ENCODE measurements around the gene SLC28A2. TPM values are rescaled to one million over a fixed set of nuclear protein-coding genes. Genes with fewer than 3 reads are reported as not detected.

SLC28A2 gene, protein sequence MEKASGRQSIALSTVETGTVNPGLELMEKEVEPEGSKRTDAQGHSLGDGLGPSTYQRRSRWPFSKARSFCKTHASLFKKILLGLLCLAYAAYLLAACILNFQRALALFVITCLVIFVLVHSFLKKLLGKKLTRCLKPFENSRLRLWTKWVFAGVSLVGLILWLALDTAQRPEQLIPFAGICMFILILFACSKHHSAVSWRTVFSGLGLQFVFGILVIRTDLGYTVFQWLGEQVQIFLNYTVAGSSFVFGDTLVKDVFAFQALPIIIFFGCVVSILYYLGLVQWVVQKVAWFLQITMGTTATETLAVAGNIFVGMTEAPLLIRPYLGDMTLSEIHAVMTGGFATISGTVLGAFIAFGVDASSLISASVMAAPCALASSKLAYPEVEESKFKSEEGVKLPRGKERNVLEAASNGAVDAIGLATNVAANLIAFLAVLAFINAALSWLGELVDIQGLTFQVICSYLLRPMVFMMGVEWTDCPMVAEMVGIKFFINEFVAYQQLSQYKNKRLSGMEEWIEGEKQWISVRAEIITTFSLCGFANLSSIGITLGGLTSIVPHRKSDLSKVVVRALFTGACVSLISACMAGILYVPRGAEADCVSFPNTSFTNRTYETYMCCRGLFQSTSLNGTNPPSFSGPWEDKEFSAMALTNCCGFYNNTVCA
- not detected in 2 replicates for total RNA-seq

DNA sequence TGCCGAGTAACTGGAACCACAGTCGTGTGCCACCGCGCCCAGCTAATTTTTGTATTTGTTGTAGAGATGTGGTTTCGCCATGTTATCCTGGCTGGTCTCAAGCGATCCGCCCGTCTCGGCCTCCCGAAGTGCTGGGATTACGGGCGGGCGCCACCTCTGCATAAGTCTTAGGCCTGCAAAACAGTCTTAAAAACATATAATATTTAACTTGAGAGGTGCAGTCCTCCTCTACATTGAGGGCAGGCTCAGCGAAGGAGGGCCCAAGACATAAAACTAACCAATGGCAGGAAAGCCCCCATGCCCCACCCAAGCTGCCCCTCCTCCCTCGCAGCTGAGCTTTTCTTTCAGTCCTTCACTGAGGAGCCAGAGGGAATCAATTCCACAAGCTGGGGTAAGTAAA lies at the start of gene SLC28A2:
Gene SLC28A2 (plus strand): TSS at position 347 of the 400 bp plus-strand sequence. CDS start 982 bp downstream, outside the sequence.
- intact Hi-C loops (cut with micrococcal nuclease): no loop called here
- Mint-ChIP-seq H3K36me3 (ENCODE audit: low read depth) (no peaks in the 10 kb centered on the region), H3K27ac (no peak within 1 kb of the TSS), H3K4me3 (no peak within 1 kb of the TSS), H3K4me1 (no peaks in the 10 kb centered on the region), H3K27me3 (peaks cover 4% of the 10 kb centered on the region), H3K9me3 (peaks cover 6% of the 10 kb centered on the region)
- ATAC-seq (ENCODE audit: low read depth) (no peak), DNase-seq (no peak)
- ChIA-PET CTCF (no interaction called here), POLR2A (no interaction called here)
- TF ChIP-seq, protein P1, sequence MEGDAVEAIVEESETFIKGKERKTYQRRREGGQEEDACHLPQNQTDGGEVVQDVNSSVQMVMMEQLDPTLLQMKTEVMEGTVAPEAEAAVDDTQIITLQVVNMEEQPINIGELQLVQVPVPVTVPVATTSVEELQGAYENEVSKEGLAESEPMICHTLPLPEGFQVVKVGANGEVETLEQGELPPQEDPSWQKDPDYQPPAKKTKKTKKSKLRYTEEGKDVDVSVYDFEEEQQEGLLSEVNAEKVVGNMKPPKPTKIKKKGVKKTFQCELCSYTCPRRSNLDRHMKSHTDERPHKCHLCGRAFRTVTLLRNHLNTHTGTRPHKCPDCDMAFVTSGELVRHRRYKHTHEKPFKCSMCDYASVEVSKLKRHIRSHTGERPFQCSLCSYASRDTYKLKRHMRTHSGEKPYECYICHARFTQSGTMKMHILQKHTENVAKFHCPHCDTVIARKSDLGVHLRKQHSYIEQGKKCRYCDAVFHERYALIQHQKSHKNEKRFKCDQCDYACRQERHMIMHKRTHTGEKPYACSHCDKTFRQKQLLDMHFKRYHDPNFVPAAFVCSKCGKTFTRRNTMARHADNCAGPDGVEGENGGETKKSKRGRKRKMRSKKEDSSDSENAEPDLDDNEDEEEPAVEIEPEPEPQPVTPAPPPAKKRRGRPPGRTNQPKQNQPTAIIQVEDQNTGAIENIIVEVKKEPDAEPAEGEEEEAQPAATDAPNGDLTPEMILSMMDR (IDR thresholded peaks at IDR 0.05): no peak

DNA sequence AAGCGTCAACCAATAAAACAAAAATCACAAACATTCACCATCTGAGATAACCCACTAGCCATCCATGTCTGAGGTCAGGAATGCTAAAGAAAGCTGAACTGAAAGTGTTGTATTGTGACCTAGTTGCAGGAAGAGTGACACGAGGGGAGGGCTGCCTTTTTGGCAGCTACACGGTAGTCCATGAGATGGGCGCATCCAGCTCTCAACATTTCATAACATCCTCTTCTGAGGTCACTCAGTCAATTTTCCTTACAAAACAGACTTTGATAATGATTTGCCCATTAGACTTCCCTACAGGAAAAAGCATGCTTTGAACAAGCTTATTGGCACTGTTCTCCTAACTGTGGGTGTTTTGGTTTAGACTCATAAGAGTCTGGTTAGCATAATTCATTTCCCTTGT lies 48.9 kb upstream of the SLC28A2 start:
- TF ChIP-seq, protein P1 (IDR thresholded peaks at IDR 0.05): no peak
- Mint-ChIP-seq H3K9me3 (no peaks in the 10 kb centered on the region), H3K4me3 (no peak overlapping the region), H3K4me1 (peaks cover 7% of the 10 kb centered on the region), H3K27me3 (peaks cover 16% of the 10 kb centered on the region), H3K27ac (no peak overlapping the region), H3K36me3 (ENCODE audit: low read depth) (peaks cover 13% of the 10 kb centered on the region)
- POLR2A ChIA-PET: no interaction called here
- CTCF ChIA-PET: interaction anchor here (1.1 to 3.0 kb wide), 3 partner anchors 35 to 197 kb away, joined by 3 to 15 read pairs (median 6); no protein-coding TSS in a partner anchor
- intact Hi-C loops (cut with micrococcal nuclease): loop anchor here (5.0 kb wide), 2 partner anchors 319 to 476 kb away; partner anchors contain the start of gene SLC30A4
- ATAC-seq (ENCODE audit: low read depth) (no peak), DNase-seq (no peak)

DNA sequence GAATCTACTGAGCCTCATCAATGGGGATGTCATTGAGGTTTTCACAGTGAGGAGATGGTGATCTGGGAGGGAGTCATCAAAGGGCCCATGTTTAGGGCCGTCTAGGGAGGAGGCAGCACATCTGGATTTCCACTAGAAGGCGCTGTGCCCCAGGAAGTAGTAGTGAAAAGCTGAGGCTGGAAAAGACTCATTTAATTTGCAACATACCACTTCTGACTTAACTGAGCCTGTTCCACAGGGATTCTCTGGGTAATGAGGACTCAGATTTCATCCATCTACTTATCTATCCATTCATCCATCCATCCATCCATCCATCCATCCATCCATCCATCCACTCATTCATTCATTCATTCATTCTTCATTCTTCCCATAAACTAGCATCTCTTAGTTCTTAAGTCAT lies 46.8 kb upstream of the SLC28A2 start:
- no peak overlapping the region for H3K27ac Mint-ChIP-seq
- intact Hi-C loops (cut with micrococcal nuclease): no loop called here
- no peak overlapping the region for H3K4me3 Mint-ChIP-seq

DNA sequence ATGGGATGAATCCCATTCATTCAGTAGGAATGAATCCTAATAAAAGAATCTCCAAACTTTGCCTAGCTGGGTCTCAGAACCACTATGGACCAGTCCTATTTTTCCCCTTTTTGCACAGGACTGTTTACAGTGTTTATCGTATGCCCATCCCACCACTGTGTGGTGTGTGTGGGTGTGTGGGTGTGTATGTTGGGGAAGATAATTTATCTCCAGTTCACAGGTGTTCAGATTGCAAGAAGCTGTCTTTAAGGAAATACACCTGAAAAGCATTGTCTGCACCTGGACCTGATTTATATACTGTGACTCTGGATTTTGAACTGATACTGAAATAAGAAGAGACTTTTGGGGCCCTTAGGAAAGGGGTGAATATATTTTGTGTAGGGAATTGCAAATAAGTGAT lies 39.5 kb upstream of the SLC28A2 start:
- ChIA-PET POLR2A (no interaction called here), CTCF (interaction anchor here (0.6 to 1.2 kb wide), 2 partner anchors 12 to 245 kb away, joined by 3 read pairs; no protein-coding TSS in a partner anchor)
- no peak for ATAC-seq (ENCODE audit: low read depth)
- Mint-ChIP-seq H3K9me3 (no peaks in the 10 kb centered on the region), H3K4me1 (no peaks in the 10 kb centered on the region), H3K27ac (no peak overlapping the region), H3K36me3 (ENCODE audit: low read depth) (no peaks in the 10 kb centered on the region), H3K27me3 (peaks cover 18% of the 10 kb centered on the region), H3K4me3 (no peak overlapping the region)
- no peak for DNase-seq
- intact Hi-C loops (cut with micrococcal nuclease): no loop called here
- TF ChIP-seq, protein P1 (IDR thresholded peaks at IDR 0.05): no peak

More for the DNA sequence above, 46.8 kb upstream of the SLC28A2 start:
- Mint-ChIP-seq H3K36me3 (ENCODE audit: low read depth) (no peaks in the 10 kb centered on the region), H3K4me1 (peaks cover 1% of the 10 kb centered on the region), H3K27me3 (peaks cover 23% of the 10 kb centered on the region), H3K9me3 (no peaks in the 10 kb centered on the region)
- ChIA-PET POLR2A (interaction anchor here (1.3 kb wide), 1 partner anchor 197 kb away, joined by 5 read pairs; a partner anchor contains a TSS), CTCF (interaction anchor here (0.7 to 3.0 kb wide), 8 partner anchors 25 to 253 kb away, joined by 3 to 15 read pairs (median 4); no protein-coding TSS in a partner anchor)
- no peak for ATAC-seq (ENCODE audit: low read depth)
- TF ChIP-seq, protein P1 (IDR thresholded peaks at IDR 0.05): no peak
- no peak for DNase-seq

DNA sequence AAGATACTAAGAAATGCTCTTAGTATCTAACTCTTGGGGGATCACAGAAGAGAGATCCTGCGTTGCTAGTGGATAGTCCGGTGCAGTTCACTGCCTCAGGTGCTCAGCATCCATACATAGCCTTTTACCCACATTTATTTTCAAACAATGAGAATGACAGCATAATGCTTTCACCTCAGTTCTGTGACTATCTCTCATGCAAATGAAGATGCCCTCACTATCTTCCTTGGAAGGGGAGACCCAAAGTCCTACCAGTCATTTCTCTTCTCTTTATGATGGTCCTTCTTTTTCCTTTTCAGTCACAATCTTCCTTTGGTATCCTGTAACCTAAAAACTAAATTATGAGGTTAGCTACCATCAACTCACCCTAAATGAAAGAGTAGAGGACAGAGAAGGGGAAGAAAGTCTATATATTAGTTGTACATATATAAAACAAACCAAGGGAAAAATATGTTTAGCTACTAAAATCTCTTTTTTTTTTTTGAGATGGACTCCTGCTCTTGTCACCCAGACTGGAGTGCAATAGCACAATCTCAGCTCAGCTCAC lies 30.9 kb upstream of the SLC28A2 start:
- intact Hi-C loops (cut with micrococcal nuclease): no loop called here
- ChIA-PET CTCF (no interaction called here), POLR2A (no interaction called here)
- Mint-ChIP-seq H3K27ac (no peak overlapping the region), H3K36me3 (ENCODE audit: low read depth) (no peaks in the 10 kb centered on the region), H3K27me3 (peaks cover 48% of the 10 kb centered on the region), H3K4me1 (no peaks in the 10 kb centered on the region), H3K9me3 (no peaks in the 10 kb centered on the region), H3K4me3 (no peak overlapping the region)
- TF ChIP-seq, protein P1 (IDR thresholded peaks at IDR 0.05): no peak
- DNase-seq (no peak), ATAC-seq (ENCODE audit: low read depth) (no peak)
